CD4-positive, alpha-beta T cell treated with Interleukin-21 for 1 hour (primary cell): ENCODE measurements around the gene PLA2G15.
A peak's percentile ranks its signal among the peaks of the same experiment; 100 is the strongest.
"Not testable (repeated sequence)": the region's sequence is repeated elsewhere in the genome, so short reads cannot be mapped to it uniquely, and the experiment has no call there.

Source experiments
- DNase-seq: peaks from one replicate; pipeline ENCODE4 v3.0.0-alpha.2; 2020

Gene PLA2G15

DNA sequence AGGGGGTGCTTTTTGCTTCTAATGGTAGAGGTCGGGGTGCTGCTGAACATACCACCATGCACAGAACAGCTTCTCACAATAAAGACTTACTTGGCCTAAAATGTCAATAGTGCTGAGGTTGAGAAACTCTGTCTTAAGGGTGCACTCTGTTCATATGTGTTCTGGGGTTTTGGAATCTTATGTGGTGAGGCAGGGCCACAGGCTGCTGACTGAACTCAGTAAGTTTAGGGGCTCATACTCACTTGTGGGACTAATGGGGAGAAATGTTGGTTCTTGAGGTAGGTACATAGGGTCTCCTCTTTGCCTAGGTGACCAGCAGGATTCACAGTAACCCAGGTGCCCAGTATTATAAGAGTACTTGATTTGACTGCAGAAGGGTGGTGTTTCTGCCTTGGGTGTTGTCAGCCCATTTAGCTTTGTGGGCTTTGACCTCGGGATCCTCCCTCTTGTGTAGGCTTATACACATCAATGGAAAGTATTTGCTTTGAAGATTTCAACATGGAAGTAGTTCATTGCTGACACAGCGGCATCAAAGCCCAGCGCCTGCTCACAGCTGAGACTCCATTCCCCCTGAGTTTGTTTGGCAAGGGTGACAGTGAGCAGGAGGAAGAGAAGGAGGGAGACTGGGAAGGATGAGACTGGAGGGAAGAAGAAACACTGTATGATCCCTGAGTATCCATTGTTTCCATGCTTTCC is 36.3 kb downstream of the PLA2G15 start:
- DNase-seq, result peak; percentile 37

DNA sequence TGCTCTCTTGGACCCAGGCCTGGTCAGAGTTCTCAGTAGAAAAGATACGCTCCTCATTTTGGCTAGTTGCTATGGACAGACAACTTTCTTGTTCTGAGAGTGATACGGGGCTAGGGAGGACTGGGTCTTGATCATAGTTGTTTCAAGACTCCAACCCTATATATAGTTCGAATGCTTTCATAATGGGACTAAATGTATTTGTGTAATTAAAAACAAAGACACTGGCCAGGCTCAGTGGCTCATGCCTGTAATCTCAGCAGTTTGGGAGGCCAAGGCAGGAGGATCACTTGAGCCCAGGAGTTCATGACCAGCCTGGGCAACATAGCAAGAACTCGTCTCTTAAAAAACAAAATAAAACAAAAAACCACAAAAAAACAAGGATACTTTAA is 36.9 kb downstream of the PLA2G15 start:
- DNase-seq, result no peak

DNA sequence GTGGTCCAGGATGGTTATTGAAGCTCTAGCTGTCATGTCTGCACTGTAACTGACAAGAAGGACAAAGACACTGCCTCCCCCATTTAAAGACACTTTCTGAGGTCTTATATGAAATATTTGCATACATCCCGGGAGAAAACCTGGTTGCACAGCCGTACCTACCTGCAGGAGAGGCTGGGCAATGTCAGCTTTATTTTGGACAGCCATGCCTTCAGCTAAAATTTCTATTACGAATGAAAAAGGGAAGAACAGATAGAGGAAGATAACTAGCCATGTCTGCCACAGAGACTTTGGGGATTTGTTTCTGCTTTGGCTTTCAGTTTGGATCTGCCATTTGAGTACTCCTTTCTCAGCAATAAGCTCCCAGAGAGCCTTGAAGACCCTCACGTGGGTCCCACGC is 38.2 kb downstream of the PLA2G15 start:
- no peak for DNase-seq

DNA sequence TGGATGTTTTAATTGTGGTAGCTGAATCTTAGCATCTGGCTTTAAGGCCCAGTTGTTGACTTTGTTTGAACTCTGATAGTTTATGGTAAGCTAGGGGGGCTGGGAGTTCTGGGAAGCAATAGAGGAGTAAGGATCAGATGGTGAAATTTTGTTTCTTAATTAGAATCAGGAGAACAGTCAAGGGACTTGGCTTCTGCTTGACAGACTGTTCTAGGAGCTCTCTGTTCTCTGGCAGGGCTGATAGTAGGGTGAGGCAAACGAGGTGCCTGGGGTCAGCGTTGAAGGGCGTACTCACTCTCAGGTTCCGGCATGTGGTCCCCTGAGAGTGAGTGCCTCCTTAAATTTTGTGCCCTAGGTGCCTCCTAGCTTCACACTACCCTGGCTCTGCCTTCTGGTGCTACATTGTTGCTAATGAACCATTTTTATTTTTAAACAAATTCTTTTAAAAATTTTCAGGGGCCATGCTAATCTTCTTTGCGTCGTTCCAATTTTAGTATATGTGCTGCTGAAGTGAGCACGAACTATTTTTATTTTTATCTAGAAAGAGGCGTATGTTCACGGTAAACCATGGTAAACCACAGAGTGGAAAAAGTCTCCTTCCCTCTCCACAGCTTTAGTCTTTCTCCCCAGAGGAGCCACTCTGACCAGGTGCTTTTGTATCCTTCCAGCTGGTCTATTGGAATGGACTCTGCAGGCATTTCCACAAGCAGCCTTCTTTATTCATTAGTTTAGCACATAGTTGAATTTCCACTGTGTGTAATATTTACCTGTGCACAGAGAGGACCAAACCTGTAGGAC is 38.8 kb downstream of the PLA2G15 start:
- DNase-seq, result no peak

DNA sequence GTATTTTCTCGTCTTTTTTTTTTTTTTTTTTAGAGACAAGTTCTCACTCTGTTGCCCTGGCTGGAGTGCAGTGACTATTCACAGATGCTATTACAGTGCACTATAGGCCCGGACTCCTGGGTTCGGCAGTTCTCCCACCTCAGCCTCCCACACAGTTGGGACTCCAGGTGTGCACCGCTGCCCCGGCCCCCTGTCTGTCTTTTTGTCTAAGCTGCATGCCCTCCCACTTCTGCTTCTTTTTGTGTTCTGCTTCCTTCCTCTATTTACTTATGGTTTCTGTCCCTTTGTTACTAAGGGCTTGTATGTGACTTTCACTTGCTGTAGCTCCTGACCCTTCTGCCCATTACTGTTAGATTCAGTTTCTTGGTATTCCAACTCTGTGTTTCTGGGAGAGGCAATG is 39.7 kb downstream of the PLA2G15 start:
- DNase-seq, result no peak

DNA sequence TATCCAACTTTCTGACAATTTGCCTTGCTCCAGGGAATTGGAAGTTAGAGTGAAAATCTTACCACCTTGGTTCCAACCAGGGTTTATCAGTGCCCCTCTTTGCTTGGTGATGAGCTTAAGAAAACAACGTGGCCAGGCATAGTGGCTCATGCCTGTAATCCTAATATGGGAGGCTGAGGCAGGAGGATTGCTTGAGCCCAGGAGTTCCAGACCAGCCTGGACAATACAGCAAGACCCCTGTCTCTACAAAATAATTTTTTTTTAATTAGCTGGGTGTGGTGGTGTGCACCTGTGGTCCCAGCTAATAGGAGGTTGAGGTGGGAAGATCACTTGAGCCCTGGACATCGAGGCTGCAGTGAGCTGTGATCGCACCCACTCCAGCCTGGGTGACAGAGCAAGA is 40.5 kb downstream of the PLA2G15 start:
- DNase-seq, result no peak

DNA sequence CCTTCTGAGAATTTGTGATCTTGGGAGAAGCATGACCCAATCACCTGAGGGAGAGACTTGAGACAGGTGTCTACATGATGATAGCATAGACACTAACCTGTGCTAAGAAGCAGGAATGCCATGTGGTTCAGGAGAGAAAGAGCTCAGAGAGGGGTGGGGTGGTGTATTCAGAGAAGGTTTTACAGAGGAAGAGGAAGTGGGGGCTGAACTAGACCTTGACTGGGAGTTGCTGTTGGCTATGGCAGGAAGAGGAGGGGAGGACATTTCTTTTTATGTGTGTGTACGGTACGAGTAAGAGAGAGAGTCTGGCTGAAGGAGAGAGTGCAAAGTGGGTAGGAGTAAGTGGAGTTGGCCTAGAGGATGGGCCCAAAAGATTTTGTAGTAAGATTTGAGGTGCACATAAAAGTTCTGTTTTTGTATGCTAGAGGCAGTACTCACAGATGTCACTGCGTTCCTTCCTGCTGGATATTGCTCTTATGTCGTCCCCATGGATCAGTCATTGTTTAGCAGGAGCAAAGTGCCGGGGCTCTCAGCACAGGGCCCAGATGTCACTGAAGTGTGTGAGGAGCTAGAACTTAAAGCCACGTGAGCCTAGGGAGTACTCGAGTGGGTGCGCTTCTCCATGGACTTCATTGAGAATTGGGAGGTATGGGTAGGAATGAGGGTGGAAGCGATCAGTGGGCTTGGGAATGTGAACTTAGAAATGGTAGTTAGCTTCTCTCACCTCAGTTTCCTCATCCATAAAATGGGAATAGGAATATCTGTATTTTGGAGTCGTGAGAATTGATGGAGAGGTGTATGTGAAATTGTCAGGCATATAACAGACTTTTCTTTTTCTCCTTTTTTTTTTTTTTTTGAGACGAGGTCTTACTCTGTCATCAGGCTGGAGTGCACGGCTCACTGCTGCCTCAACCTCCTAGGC is 41.2 kb downstream of the PLA2G15 start:
- peak; percentile 61 for DNase-seq

DNA sequence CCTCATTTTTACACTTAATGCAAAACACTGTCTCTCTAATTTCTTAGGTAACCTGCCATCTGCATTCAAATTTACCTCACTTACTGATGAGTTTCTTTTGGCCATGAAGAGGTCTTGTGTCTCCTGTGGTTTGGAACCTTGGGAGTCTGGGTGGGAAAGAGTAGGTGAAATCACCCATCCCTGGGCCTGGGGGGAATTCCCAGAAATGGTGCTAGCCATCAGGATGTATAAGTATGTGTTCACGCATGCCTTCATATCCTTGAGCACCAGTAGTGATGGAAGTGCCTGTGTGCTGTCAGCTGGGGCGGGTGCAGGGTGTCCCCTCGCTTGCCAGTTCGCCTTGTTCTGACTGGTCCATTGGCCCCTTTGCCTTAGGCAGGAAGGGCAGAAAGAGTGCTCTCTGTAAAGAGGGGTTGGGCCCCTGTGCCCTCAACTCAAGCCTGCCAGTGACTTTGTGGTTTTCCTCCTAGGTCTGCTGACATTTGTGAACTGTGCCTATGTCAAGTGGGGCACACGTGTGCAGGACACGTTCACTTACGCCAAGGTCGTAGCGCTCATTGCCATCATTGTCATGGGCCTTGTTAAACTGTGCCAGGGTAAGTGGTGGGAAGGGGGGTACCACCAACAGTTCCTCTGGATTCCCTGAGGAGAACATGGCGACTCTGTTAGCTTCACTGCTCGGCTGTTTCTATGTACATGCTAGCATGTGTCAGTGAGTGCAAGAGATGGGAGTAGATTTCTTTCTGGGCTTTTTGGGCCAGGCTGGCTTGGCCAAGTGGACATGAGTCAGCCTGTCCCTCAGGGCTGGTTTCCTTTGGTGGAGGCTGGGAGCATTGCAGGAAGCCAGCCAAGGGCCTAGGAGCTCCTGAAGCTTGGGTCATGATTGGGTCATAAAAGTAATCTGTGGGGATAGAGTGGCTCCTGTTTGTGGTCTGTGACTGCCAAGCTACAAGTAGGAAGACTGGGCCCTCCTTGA is 42.4 kb downstream of the PLA2G15 start:
- DNase-seq, result peak; percentile 64

DNA sequence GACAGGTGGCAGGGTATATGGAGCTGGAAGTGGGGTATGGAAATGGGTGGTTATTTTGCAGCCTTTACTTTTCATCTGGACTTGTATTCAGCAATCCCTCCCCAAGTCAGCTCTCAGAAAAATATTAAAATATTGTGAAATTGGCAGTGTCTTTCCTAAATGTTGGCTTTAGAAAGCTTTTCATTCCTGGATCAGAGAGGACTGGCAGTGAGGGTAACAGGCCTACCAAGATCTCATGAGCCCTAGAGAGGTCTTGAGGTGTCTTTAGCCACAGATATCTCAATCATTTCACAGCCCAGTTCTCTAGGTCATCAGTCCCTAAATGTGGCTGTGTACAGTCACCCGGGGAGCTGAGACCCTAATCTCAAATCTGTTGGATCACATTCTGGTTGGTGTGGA is 43.1 kb downstream of the PLA2G15 start:
- DNase-seq, result no peak

DNA sequence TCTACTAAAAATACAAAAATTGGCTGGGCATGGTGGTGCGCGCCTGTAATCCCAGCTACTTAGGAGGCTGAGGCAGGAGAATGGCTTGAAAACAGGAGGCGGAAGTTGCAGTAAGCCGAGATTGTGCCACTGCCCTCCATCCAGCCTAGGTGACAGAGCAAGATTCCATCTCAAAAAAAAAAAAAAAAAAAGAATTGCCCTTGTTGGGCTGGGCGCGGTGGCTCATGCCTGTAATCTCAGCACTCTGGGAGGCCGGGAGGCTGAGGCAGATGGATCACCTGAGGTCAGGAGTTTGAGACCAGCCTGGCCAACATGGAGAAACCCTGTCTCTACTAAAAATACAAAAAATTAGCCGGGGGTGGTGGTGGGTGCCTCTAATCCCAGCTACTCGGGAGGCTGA is 43.6 kb downstream of the PLA2G15 start:
- DNase-seq, result not testable (repeated sequence)

DNA sequence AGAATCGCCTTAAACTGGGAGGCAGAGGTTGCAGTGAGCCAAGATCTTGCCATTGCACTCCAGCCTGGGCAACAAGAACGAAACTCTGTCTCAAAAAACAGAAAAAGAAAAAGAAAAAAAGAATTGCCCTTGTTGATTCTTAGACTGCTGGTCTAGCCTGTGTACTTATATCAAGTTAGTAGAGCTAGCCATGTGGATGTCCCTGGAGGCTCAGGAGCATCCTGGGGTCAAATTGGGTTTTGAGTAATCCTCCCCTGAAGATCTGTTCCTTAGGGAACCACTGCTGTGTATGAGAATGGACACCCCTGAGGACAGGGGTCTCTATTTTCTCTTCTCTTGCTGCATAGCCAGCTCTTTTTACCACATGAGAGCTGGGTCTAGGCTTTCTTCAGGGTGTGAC is 44.0 kb downstream of the PLA2G15 start:
- no peak for DNase-seq

DNA sequence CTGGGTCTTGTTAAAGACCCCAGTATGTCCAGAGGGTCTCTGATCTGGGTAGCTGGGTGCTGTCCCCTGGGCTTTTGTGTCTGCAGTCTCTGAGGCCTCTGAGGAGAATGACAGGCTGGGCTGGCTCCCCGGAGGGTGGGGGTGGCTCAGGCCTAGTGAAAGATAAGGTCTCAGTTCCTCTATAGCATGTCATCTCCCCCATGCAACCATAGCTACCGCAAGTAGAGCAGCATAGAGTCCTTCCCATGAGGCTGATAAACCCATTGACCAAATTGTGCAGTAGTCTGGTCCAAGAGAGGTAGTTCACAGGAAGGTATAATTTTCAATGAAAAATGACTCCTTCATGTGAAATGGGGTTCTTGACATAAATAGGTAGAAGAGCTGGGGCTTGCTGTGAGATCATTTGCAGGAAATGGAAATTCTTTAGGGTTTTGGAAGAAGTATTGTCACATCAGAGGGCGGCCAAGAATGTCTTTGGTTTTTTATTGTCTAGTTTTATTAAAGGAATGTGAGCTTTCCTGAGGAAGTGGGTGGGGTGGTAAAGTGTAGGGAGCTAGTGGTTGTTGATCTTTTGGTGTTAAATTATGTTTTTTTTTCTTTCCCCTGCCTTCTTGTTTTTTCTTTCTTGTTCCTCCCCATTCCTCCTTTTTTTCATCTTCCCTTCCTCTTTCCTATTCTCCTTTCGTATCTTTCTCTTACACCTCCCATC is 44.6 kb downstream of the PLA2G15 start:
- DNase-seq, result peak; percentile 46

DNA sequence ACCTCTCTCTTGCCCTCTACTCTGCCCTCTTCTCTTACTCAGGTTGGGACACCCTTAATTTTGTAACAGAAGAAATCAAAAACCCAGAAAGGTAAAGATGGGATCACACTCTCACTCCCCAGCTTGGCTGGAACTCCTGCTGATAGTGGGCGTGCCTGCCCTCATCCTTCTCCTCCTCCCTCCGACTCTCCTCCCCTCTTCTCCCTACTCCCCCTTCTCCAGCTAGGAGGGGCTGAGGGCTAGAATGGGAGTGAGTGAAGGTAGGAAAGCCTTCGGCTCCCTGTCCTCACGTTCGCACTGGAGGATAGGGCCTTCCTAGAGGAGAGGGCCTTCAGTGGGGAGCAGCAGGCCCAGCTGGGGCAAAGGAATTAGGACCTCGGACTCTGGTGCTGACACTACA is 45.3 kb downstream of the PLA2G15 start:
- DNase-seq, result no peak

DNA sequence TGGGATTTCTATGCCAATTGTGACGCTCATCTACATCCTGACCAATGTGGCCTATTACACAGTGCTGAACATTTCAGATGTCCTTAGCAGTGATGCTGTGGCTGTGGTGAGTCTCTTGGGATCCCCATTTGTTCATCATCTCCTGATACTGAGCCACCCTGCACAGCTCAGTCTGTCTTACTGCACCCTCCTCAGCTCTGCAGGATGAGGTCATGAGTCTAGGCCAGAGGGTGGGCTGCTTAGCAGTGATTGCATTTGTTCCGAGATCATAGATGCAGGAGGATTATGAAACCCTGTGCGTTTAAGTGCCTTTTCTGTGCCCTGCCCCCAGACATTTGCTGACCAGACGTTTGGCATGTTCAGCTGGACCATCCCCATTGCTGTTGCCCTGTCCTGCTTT is 46.1 kb downstream of the PLA2G15 start:
- DNase-seq, result no peak

DNA sequence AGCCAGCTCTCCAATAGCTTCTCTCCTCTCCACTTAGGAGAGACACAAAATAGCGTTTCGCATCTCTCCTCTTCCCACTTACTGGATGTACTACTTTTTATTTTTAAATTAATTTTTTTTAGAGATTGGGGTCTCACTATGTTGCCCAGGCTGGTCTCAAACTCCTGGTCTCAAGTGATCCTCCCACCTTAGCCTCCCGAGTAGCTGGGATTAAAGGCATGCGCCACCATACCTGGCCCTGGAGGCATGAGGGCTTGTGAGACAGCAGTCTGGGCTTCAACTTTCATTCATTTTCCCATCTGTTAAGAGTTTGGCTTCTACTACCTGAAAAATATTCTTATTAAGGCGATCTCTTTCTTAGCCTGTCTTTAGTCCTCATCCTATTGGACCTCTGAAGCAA is 47.3 kb downstream of the PLA2G15 start:
- DNase-seq, result no peak

DNA sequence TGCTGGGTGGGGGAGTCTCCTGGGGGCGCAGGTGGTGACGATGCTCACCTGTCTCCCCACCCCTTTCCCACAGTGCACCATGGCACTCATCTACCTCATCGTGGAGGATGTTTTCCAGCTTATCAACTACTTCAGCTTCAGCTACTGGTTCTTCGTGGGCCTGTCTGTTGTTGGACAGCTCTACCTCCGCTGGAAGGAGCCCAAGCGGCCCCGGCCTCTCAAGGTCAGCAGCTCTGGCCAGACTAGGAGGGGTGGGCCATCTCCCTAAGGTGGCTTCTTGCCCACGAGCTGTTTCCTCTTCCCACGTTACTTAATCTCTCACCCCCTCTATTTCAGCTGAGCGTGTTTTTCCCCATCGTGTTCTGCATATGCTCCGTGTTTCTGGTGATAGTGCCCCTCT is 51.1 kb downstream of the PLA2G15 start:
- no peak for DNase-seq

DNA sequence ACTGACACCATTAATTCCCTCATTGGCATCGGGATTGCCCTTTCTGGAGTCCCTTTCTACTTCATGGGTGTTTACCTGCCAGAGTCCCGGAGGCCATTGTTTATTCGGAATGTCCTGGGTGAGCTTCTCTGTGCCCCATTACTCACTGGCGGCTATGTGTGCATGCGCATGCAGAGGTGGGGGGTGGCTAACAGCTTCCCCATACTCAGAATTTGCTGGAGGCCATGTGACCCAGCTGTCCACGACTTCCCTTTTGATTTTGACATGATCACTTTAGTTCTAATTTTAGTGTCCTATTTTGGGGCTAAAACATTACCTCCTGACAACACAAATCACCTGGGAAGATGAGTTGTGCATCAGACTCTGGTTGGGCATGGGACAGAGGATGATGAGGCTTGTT is 51.5 kb downstream of the PLA2G15 start:
- no peak for DNase-seq

DNA sequence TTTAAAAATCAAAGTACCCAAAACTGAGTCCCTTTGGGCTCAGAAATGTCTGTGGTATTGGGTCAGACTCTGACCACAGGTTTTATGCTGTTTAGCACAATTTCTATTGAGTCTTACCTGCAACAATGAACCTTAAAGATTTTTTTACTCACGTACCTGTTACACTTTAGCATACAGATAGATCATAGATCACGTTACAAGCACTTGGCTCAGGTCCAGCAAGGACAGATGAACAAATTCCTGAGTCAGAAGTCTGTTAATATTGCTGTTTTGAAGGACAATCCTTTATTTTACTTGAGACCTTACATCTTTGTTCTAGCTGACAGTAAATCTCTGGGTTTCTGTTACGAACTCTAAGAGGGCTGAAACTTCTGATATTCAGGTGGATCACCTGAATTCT is 52.7 kb downstream of the PLA2G15 start:
- no peak for DNase-seq

DNA sequence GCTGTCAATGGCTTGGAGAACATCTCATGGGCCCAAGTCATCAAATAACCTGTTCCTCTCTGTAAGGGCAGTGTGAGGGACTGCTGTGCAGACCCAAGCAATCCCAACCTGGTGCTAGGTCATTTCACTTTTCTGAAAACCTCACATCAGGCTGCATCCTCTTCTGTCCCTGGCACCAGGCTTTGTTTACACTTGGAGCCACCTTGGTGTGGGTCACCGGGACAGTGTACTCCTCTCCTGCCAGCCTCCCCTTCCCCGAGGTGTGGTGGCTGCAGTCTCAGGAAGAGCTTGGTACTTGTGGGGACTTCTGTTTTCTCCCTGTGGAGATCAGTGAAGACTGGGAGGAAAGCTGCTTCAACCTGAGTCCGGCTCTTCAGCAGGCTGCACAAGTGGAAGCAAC is 53.1 kb downstream of the PLA2G15 start:
- no peak for DNase-seq

DNA sequence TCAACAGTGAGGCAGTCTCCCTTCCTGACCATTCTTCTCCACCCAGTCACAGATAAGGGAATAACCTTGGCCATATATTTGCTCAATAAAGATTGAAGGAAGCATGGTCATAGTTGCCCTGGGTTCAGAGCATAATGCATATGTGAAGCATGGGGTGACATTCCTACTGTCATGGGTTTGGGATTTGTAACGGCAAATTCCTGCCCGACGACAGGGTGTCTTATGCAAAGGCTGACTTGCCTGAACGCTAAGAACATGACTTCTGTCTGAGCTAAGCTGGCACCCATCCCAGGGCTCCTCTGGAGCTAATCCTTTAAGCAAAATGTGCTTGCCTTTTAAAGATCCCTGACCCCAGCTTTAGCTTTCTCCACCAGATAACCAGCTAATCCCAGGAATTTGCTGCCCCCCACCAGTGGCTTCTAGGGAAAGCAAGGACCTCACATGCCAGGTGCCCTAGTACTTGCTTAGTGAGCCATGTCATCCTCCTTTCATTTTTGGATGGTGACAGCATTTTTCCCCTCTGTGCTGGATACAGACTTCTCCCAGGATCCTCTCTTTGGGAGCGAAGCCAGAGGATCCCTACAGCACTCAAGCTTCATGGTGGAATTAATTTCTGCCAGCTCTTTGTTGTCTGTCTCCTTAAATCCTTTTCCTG is 53.9 kb downstream of the PLA2G15 start:
- no peak for DNase-seq
